Brain microvascular endothelial cell (primary cell): ENCODE measurements around the gene CELA2B.
"Not testable (repeated sequence)": the region's sequence is repeated elsewhere in the genome, so short reads cannot be mapped to it uniquely, and the experiment has no call there.

Experiments
- DNase-seq: peaks from one replicate; pipeline ENCODE4 v3.0.0-alpha.2; 2020
- H3K27ac ChIP-seq: fragments of 250-450 bp; sonication (Bioruptor Pico); 2 replicates; pipeline ENCODE4 v1.5.1; 2020; ENCODE audit warnings: mild to moderate bottlenecking, moderate library complexity
- H3K27me3 ChIP-seq: fragments of 250-450 bp; sonication (Bioruptor Pico); replicated peaks from 2 replicates; pipeline ENCODE4 v1.5.1; 2020; ENCODE audit warnings: mild to moderate bottlenecking
- H3K36me3 ChIP-seq: fragments of 250-450 bp; sonication (Bioruptor Pico); replicated peaks from 2 replicates; pipeline ENCODE4 v1.5.1; 2020; ENCODE audit warnings: mild to moderate bottlenecking
- H3K4me3 ChIP-seq: 2 replicates; pipeline ENCODE4 v1.5.1; 2011; ENCODE audit warnings: low read depth, mild to moderate bottlenecking, control low read depth, low read length, moderate library complexity
- in situ Hi-C: cut with HindIII; loops from 2 replicates; pipeline ENCODE4 v1.10.0; 2017; ENCODE audit warnings: low sequenced_read_pairs, low pct_ligation_motif_present
- TF ChIP-seq, protein P1 (sequence below): IDR thresholded peaks from 2 replicates; pipeline ENCODE4 v1.5.1; 2011; ENCODE audit warnings: low read depth, mild to moderate bottlenecking, moderate library complexity, low read length, control low read depth, inconsistent platforms; ENCODE audit errors: missing control alignments

CELA2B gene

GRCh38 chr1:15459771-15460707, 15.9 kb upstream of the CELA2B start:
- Histone ChIP-seq H3K27ac (no peak overlapping the region), H3K36me3 (no peaks in the 10 kb centered on the region), H3K4me3 (no peak overlapping the region), H3K27me3 (no peaks in the 10 kb centered on the region)
- in situ Hi-C loops: no loop called here
- TF ChIP-seq, protein P1, sequence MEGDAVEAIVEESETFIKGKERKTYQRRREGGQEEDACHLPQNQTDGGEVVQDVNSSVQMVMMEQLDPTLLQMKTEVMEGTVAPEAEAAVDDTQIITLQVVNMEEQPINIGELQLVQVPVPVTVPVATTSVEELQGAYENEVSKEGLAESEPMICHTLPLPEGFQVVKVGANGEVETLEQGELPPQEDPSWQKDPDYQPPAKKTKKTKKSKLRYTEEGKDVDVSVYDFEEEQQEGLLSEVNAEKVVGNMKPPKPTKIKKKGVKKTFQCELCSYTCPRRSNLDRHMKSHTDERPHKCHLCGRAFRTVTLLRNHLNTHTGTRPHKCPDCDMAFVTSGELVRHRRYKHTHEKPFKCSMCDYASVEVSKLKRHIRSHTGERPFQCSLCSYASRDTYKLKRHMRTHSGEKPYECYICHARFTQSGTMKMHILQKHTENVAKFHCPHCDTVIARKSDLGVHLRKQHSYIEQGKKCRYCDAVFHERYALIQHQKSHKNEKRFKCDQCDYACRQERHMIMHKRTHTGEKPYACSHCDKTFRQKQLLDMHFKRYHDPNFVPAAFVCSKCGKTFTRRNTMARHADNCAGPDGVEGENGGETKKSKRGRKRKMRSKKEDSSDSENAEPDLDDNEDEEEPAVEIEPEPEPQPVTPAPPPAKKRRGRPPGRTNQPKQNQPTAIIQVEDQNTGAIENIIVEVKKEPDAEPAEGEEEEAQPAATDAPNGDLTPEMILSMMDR: no peak
- DNase-seq: no peak

DNA sequence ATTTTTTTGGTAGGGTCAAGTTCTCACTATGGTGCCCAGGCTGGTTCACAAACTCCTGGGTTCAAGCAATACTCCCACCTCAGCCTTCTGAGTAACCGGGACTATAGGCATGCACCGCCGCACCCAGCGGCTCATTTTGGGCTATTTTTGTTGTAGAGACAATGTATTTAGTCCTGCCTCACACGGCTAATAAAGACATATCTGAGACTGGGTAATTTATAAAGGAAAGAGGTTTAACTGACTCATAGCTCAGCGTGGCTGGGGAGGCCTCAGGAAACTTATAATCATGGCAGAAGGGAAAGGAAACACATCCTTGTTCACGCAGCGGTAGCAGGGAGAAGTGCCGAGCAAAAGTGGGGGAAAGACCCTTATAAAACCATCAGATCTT, 15.2 kb upstream of the CELA2B start:
- TF ChIP-seq, protein P1: no peak
- DNase-seq: no peak

GRCh38 chr1:15463064-15463800, 12.7 kb upstream of the CELA2B start:
- H3K27me3 ChIP-seq, H3K27ac ChIP-seq, H3K36me3 ChIP-seq, in situ Hi-C loops, H3K4me3 ChIP-seq, DNase-seq: not testable (repeated sequence)

More for the DNA sequence above, 15.2 kb upstream of the CELA2B start:
- in situ Hi-C loops: no loop called here
- Histone ChIP-seq H3K36me3 (no peaks in the 10 kb centered on the region), H3K27ac (no peak overlapping the region), H3K4me3 (no peak overlapping the region), H3K27me3 (no peaks in the 10 kb centered on the region)

DNA sequence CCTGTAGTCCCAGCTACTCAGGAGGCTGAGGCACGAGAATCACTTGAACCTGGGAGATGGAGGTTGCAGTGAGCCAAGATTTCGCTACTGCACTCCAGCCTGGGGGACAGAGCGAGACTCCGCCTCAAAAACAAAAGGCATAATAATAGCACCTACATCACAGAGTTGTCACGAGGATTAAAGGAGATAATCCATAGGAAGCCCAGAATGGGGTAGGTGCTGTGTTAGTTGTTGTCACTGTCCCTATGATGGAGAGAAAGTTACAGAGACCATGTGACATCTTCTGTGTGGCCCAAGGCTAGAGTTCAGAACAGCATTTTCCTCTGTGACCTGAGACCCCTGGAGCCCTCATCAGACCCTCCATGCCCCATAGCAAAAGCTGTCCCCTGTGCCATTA, 12.0 kb upstream of the CELA2B start:
- H3K4me3 ChIP-seq, H3K27ac ChIP-seq, DNase-seq, H3K36me3 ChIP-seq, H3K27me3 ChIP-seq, in situ Hi-C loops: not testable (repeated sequence)

DNA sequence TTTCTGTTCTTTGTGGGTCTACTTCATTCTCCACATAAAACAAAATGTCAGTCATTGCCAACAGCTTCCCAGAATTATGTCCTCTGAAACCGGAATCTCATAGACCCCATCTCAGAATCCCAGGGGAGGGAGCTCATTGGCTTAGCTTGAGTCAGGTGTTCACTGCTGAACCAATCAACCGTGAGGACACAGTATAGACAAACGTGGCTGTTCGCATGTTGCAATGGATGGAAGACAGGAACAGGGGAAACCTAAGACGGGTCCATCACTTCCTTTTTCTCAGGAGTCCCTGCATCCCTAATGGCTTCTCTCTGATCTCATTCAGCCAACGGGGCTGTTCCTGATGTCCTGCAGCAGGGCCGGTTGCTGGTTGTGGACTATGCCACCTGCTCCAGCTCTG, 10.2 kb upstream of the CELA2B start:
- Histone ChIP-seq H3K4me3 (no peak overlapping the region), H3K27ac (no peak overlapping the region), H3K36me3 (no peaks in the 10 kb centered on the region), H3K27me3 (no peaks in the 10 kb centered on the region)
- DNase-seq: no peak
- in situ Hi-C loops: no loop called here
- TF ChIP-seq, protein P1: no peak

DNA sequence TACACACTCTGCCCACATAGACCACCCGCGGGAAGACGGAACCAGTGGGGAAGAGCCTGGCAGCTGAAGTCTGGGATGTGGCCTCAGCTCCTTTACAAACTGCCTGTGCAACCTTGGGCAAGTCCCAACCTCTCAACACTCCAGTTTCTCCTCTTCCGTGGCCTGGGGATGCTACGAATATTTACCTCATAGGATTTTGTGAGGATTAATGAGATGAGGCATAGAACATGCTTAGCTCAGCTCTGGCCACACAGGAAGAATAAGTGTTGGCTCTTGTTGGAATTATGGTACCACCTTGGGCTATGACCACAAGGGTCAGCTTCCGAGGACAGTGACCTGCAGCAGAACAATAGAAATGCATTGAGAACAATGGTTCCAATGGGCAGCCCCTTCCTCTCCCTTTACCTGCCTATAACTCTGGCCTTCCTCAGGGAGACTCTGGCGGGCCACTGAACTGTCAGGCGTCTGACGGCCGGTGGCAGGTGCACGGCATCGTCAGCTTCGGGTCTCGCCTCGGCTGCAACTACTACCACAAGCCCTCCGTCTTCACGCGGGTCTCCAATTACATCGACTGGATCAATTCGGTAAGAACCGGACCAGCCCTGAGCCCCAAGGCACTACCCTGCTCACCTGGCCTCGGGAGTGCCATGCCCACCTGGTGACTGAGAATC, 8.8 kb upstream of the CELA2B start:
- H3K27ac ChIP-seq, H3K27me3 ChIP-seq, DNase-seq, H3K36me3 ChIP-seq, in situ Hi-C loops, H3K4me3 ChIP-seq: not testable (repeated sequence)

DNA sequence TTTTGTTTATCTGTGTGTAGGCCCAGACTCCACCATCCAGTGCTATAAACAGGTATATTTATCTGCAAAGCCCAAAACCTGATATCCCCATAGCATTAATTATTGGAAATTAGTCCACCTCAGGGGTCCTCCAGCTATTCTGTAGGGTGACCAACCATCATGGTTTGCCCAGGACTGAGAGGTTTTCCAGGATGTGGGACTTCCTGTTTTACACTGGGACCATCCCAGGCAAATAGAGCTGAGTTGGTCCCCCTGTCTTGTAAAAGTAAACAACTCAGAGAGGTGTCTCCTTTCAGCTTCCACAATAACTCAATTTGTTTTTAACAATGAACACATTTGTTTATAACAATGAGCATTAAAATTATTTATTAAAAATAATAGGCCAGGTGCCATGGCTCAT, 7.8 kb upstream of the CELA2B start:
- in situ Hi-C loops: no loop called here
- TF ChIP-seq, protein P1: no peak
- DNase-seq: no peak
- Histone ChIP-seq H3K27me3 (no peaks in the 10 kb centered on the region), H3K27ac (no peak overlapping the region), H3K36me3 (no peaks in the 10 kb centered on the region), H3K4me3 (no peak overlapping the region)
